GM12878 (cell line): ENCODE data around the gene ADCY7. TPM values are rescaled to one million over a fixed set of nuclear protein-coding genes. Genes with fewer than 3 reads are reported as not detected.

Source experiments
- BACH1 ChIP-seq: fragments of 450-650 bp; IDR thresholded peaks from 2 replicates; pipeline ENCODE4 v1.6.1; 2017; ENCODE audit warnings: mild to moderate bottlenecking, borderline replicate concordance
- BCL11A ChIP-seq: IDR thresholded peaks from 2 replicates; pipeline ENCODE4 v1.6.1; 2011; ENCODE audit warnings: low read depth, low read length
- CBFB ChIP-seq: IDR thresholded peaks from 2 replicates; pipeline ENCODE4 v1.6.1; 2016; ENCODE audit warnings: antibody characterized with exemption, low read depth
- CTCF ChIP-seq, 3 experiments: IDR thresholded peaks in 2 of 3; conservative IDR thresholded peaks in 1 of 3; 2 replicates each; pipeline ENCODE4 v1.5.1; 2011; ENCODE audit warnings: low read depth in 3 of 3, low read length in 3 of 3, mild to moderate bottlenecking in 3 of 3, control low read depth in 2 of 3, moderate library complexity in 2 of 3, inconsistent platforms in 1 of 3, mixed read lengths in 1 of 3; ENCODE audit not compliant: control insufficient read depth in 2 of 3, insufficient read depth in 1 of 3; ENCODE audit errors: extremely low read depth in 1 of 3
- IRF4 ChIP-seq: IDR thresholded peaks from 2 replicates; pipeline ENCODE4 v1.6.1; 2011; ENCODE audit warnings: low read depth, low read length
- MTA3 ChIP-seq: IDR thresholded peaks from 2 replicates; pipeline ENCODE4 v1.6.1; 2012; ENCODE audit warnings: low read length, inconsistent platforms, borderline replicate concordance
- NFIC ChIP-seq: IDR thresholded peaks from 2 replicates; pipeline ENCODE4 v1.6.1; 2012; ENCODE audit warnings: low read depth, mild to moderate bottlenecking, inconsistent platforms, low read length, moderate library complexity
- SMAD5 ChIP-seq: IDR thresholded peaks from 2 replicates; pipeline ENCODE4 v1.6.1; 2016; ENCODE audit warnings: antibody characterized with exemption, low read depth
- SREBF2 ChIP-seq: IDR thresholded peaks from 2 replicates; pipeline ENCODE4 v1.6.1; 2012; ENCODE audit warnings: mild to moderate bottlenecking, low read length
- SRF ChIP-seq, 2 experiments: IDR thresholded peaks; 2 replicates each; pipeline ENCODE4 v1.6.1; 2011; ENCODE audit warnings: low read depth in 2 of 2, low read length in 2 of 2, mild to moderate bottlenecking in 1 of 2, moderate library complexity in 1 of 2
- WRNIP1 ChIP-seq: IDR thresholded peaks from 2 replicates; pipeline ENCODE4 v1.6.1; 2011; ENCODE audit warnings: low read depth, low read length, improper control_type of control experiment, borderline replicate concordance
- ZBTB40 ChIP-seq: fragments of 450-650 bp; IDR thresholded peaks from 2 replicates; pipeline ENCODE4 v1.6.1; 2016; ENCODE audit warnings: mild to moderate bottlenecking, moderate library complexity, borderline replicate concordance
- ZNF217 ChIP-seq: fragments of 450-650 bp; IDR thresholded peaks from 2 replicates; pipeline ENCODE4 v1.6.1; 2017; ENCODE audit warnings: antibody characterized with exemption, mild to moderate bottlenecking
- ZZZ3 ChIP-seq: IDR thresholded peaks from 2 replicates; pipeline ENCODE4 v1.6.1; 2011; ENCODE audit warnings: low read depth; ENCODE audit not compliant: control insufficient read depth, insufficient read length
- polyA plus RNA-seq, 11 experiments: library from polyadenylated mRNA; depleted of rRNA in 4 of 11; unstranded in 6 of 11; stranded (reverse) in 5 of 11; fragments of >200 nt; fragmentation: Nextera tagmentation in 4 of 11; fragmentation: Illumina TruSeq in 1 of 11; extraction: Ambion mirVana in 4 of 11; extraction: Trizol in 1 of 11; gene quantifications; 1 replicate in 1 of 11; 2 replicates in 10 of 11; pipeline versions ENCODE4 v1.2.1 to v1.2.3, GENCODE V29; 2011 to 2016; ENCODE audit warnings: inconsistent platforms in 2 of 11, missing spikeins in 2 of 11, low read depth in 1 of 11
- total RNA-seq, 4 experiments: library from RNA; depleted of rRNA in 3 of 4; stranded (reverse); fragments of >200 nt in 3 of 4; fragmentation: Illumina TruSeq in 1 of 4; extraction: Trizol in 1 of 4; gene quantifications; 2 replicates each; pipeline versions ENCODE4 v1.2.1 to v1.2.3, GENCODE V29; 2013 to 2021

Gene ADCY7
- total and polyA plus RNA-seq, 10 of the 15 experiments (the other 5 are each of a cell fraction or from before 2014, with no cell fraction given): 1.2 to 87.9 (median 24.4) TPM

GRCh38 chr16:50273888-50274325, 7.6 kb downstream of the ADCY7 start (continued):
- TF ChIP-seq ZBTB40 (no peak), ZNF217 (peak; percentile 60; the same call in 1 of the 2 replicates), BACH1 (peak; percentile 57; the same call in 1 of the 2 replicates), MTA3 (no peak), ZZZ3 (no peak), IRF4 (peak; percentile 62; the same call in 1 of the 2 replicates), CBFB (peak; percentile 75; the same call in 1 of the 2 replicates), SRF (IDR thresholded peaks at IDR 0.05; ENCODE audit: low read depth in 2 of 2, low read length in 2 of 2) (no peak), WRNIP1 (0 out of 2 replicates have a peak, but pooled peaks have one; percentile 50), CTCF (IDR thresholded peaks at IDR 0.05 in 2 of 3, conservative IDR thresholded peaks at IDR 0.05 in 1 of 3; ENCODE audit: control insufficient read depth in 2 of 3, extremely low read depth in 1 of 3, insufficient read depth in 1 of 3, low read depth in 3 of 3, low read length in 3 of 3) (no peak), SREBF2 (no peak), SMAD5 (no peak), NFIC (no peak), BCL11A (no peak)
- TF ChIP-seq, all 136 proteins: peak for 34
